LNCaP clone FGC (cell line): ENCODE data around the gene TTBK2.

Experiments
- DNase-seq: peaks from one replicate; pipeline ENCODE4 v3.0.0-alpha.2; 2011; ENCODE audit warnings: low read depth
- H3K4me3 ChIP-seq: 2 replicates; pipeline ENCODE4 v1.5.1; 2011; ENCODE audit warnings: mild to moderate bottlenecking, low read depth, low read length, control low read depth
- CTCF ChIP-seq: IDR thresholded peaks from 2 replicates; pipeline ENCODE4 v1.5.1; 2012; ENCODE audit warnings: mild to moderate bottlenecking; ENCODE audit not compliant: control insufficient read depth, insufficient read depth; ENCODE audit errors: extremely low read depth

TTBK2 gene

DNA sequence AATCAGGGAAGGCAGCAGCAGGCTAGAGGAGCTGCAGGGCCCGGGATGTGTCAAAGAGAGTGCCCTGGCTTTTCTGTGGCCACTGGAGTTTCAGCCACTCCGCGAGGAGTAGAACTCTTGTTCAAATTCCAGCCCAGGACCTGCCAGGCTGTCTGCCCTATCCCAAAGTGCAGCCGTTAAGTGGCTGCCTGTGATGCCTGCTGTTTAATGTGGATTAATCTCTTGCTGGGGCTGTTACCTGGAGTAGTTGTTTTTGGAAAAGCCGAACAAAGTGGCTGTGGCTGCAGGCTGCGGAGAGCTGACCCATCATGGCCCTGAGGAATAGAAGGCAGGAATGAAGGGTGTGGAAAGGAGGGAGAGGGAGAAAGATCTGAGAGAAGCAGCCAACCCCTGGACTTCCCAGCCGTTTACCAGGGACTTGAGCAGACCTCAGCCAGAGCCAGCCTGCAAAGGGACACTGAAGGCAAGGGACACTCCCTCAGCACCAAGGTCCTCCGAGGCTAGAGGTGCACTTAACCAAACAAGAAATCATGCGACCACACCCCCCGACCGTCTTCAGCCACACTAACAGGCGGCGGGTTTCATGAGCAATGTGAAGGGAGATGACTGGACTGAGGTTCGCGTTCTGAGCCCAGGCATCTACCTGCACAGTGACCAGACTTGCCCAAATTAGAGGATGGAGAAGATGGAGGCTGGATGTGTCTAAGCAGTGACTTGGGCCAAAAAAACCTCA lies 188.3 kb downstream of the TTBK2 start:
- no peak for DNase-seq
- no peak for TF ChIP-seq CTCF
- no peak overlapping the region for H3K4me3 ChIP-seq

GRCh38 chr15:42731461-42731860 lies 189.1 kb downstream of the TTBK2 start:
- TF ChIP-seq CTCF: no peak

GRCh38 chr15:42730536-42730935 lies 190.0 kb downstream of the TTBK2 start:
- TF ChIP-seq CTCF: no peak
- H3K4me3 ChIP-seq: no peak overlapping the region
- DNase-seq: no peak

More at GRCh38 chr15:42731461-42731860, 189.1 kb downstream of the TTBK2 start:
- DNase-seq: no peak
- H3K4me3 ChIP-seq: no peak overlapping the region

- no peak for TF ChIP-seq CTCF
- no peak for DNase-seq
- no peak overlapping the region for H3K4me3 ChIP-seq
These were observed 190.4 kb downstream of the TTBK2 start for GRCh38 chr15:42730135-42730534.

DNA sequence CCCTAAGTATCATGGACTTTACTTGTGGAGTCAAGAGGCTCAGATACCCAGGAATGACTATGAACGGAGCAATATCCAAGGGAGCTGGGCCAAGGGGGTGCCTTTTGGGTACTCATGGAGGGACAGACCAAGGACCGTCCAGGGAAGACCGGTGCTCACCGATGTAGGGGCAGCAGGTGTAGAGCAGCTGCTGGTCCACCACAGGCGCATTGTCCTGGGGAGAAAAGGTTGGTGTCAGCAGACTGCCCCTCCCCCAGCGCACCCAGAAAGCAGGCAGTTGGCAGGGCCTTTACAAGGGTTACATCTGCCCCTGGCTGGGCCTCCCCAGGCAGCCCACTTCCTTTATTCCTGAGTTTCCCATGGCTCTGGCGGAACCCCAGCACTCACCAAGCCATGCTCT lies 191.2 kb downstream of the TTBK2 start:
- DNase-seq: no peak
- TF ChIP-seq CTCF: no peak
- H3K4me3 ChIP-seq: no peak overlapping the region

DNA sequence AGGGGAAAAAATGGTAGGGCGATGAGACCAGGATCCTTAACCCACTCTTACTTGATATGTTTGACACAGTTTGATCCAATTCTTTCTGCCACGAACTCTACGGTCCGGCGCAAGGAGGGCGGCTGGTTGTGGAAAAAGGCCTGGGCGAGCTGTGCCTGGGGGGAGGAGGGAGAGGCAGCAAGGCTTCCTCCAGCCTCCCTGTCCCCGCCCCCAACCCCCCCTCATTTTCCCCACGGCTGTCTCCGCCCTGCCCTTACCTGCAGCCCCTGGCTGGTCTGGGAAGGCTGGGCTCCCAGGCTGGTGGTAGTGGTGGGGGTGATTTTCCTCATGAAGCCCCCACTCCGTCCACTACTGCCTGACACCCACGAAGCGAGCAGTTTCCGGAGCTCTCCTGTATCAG lies 191.6 kb downstream of the TTBK2 start:
- DNase-seq: no peak
- no peak for TF ChIP-seq CTCF
- H3K4me3 ChIP-seq: no peak overlapping the region

DNA sequence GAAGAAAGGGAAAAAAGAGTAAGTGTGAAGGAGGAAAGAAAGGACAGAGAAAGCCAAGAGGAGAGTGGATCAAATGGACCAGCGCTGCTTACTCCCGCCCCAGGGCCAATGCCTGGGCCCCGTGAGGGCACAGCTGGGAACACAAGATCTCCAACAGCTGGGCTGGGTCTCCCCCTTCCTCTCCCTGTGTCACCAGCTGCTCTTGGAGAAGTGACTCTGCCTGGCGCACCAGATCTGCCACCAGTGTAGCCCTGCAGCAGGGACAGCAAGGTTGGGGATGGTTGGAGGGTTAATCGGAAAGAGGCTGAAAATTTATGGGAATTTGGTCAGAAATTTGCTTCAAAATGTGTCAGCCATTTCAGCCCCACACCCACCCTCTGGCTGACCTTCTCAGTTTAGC lies 192.0 kb downstream of the TTBK2 start:
- no peak overlapping the region for H3K4me3 ChIP-seq
- TF ChIP-seq CTCF: no peak
- DNase-seq: no peak
